Activated CD4-positive, alpha-beta T cell treated with anti-CD3 and anti-CD28 coated beads for 24 hours (primary cell): ENCODE data around the gene SMCO3.

Experiments
- DNase-seq, 2 donors: peaks; one replicate each; pipeline ENCODE4 v3.0.0-alpha.2; 2020; ENCODE audit warnings: low read depth in 2 of 2

SMCO3 gene

GRCh38 chr12:14814014-14814413, at the start of gene SMCO3:
Gene SMCO3 (minus strand): TSS chr12:14814182. CDS start chr12:14806680, 7,502 bp downstream.
- no peak for DNase-seq

DNA sequence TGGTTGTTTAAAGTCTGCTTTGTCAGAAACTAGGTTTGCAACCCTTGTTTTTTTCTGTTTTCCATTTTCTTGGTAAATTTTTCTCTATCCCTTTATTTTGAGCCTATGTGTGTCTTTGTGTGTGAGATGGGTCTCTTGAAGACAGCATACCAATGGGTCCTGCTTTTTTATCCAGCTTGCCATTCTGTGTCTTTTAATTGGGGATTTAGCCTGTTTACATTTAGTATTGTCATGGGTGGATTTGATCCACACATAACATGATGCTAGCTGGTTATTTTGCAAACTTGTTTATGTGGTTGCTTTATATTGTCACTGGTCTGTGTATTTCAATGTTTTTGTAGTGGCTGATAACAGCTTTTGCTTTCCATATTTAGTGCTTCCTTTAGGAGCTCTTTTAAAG, 46.5 kb upstream of the SMCO3 start:
- no peak for DNase-seq

GRCh38 chr12:14858513-14858912, 44.5 kb upstream of the SMCO3 start:
- no peak for DNase-seq

DNA sequence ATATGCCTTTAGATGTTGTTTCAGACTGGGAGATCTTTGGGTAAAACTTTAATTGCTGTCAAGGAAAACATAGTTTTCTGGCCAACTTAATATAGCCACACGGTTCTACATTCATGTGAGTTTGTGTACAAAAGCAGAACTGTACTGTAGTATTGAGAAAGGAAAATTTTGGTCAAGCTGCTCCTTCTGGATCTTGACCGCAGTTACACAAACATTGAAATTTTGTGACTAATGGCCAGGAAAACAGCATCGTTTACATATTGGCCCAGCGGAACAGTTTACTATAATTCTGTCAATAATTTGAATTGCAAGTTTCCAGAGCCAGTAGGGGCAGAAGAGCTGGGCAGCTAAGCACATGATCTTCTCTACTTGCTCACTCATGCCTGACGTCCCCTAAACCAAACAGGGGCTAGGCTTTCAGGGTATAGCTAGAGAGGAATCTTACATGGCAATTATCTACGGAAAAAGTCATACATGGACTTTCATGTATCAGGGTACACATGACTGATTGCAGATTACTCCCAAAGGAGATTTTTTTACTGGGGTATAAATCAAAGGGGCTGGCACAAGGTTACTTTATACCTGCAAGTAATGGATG, 40.7 kb upstream of the SMCO3 start:
- DNase-seq, result no peak

GRCh38 chr12:14853961-14854360, 40.0 kb upstream of the SMCO3 start:
- no peak for DNase-seq

GRCh38 chr12:14852880-14853279, 38.9 kb upstream of the SMCO3 start:
- DNase-seq, result no peak

DNA sequence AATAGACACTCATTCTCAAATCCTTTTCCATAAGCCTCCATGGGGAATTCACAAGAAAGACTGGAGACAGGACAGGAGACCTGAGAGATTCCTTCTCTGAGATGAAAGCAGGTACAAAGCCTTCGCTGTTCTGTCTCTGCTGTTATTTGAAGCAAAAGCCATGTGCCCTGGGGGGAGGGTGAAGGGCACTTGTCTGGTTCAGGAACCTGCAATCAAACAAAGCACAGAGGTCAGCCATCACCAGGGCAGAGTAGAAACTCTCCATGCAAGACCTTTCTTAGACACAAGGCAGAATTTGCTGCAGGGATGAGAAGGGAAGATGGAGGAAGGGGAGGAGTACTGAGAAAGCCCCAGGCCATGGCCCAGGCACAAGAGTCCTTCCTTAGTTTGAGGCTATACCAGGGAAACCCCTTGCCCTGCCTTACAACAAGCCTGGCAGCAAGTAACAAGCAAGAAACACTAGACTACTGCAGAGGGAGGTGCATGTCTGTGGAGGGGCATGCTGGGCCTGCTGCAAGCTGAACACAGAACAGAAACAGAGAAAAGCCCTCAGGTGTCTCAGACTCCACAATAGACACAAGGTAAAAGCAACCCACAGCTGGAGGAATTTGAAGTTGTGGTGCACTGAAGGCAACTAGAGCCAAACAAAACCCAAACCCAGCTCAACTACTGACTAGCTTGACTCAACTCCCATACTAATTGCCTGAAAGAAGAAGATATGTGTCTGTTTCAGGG, 37.1 kb upstream of the SMCO3 start:
- no peak for DNase-seq

GRCh38 chr12:14849661-14850060, 35.7 kb upstream of the SMCO3 start:
- no peak for DNase-seq

DNA sequence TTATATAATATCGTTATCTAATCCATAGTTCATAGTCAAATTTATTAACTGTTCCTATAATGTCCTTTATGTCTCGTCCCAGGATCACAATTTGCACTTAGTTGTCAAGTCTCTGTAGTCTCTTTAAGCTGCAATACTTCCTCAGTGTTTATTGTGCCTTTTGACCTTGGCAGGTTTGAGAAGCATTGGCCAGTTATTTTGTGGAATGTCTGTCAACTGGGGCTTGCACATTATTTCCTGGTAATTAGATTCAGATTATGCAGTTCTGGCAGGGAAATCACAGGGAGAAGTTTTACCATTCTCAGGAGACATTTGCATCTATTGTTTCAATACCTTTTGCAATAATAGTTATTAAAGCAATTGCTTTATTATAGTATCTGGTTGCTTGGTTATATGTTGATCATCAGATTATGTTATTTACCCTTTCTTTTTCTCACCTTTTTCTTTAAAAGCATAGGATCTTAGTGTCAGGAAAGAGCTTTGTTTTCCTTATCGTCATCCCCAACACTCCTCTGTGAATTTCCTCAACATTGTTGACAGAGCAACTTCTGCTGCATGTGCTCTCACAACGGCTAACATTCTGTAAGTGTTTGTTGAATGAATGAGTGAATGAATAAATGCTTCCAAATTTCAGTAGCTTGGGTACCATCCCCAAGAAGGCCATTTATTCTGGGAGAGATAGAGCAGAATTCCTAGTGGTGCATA, 33.0 kb upstream of the SMCO3 start:
- DNase-seq, result no peak

- no peak for DNase-seq
These were observed 32.1 kb upstream of the SMCO3 start for GRCh38 chr12:14846042-14846587.

- DNase-seq, result peak; percentile 3 to 25
These were observed 31.4 kb upstream of the SMCO3 start for GRCh38 chr12:14845350-14845750.

DNA sequence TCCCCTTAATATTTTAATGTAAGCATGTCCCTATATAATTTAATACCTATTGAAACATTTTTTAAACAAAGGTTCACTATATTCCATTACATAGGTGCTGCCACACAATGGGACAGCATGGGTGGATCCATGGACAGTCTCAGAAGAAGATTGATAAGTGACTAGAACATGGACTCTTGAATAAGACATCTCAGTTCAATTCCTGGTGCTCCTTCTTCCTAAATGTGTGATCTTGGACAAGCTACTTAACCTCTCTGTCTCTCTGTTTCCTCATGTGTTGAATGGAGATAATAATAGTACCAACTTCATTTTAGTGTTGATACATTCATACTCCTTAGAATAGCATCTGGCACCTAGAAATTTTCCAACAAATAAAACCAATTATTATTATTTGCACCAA, 30.4 kb upstream of the SMCO3 start:
- no peak for DNase-seq

- DNase-seq, result no peak
These were observed 29.5 kb upstream of the SMCO3 start, which contains the start of gene ART4 for GRCh38 chr12:14843425-14843887. Gene ART4 (minus strand): TSS chr12:14843526. CDS start chr12:14843113, 413 bp downstream.

DNA sequence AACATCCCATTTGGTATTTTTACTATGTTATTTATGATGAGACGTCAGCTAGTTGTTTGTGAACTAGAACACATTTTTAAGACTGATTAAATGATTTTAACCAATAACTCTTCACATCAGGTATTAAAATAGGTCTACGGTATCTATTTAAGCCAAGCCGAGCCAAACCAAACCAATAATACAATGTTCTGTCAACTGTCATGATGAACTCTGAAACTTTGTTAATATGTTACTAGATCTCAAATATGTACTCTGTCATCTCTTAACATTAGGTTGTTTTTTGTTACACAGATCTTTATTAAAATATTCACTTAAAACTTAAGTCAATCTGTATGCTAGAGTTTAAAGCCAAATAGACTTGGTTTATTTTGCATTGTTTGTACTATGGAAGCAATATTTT, 28.3 kb upstream of the SMCO3 start:
- DNase-seq, result no peak

- no peak for DNase-seq
These were observed 27.8 kb upstream of the SMCO3 start for GRCh38 chr12:14841761-14842160.

DNA sequence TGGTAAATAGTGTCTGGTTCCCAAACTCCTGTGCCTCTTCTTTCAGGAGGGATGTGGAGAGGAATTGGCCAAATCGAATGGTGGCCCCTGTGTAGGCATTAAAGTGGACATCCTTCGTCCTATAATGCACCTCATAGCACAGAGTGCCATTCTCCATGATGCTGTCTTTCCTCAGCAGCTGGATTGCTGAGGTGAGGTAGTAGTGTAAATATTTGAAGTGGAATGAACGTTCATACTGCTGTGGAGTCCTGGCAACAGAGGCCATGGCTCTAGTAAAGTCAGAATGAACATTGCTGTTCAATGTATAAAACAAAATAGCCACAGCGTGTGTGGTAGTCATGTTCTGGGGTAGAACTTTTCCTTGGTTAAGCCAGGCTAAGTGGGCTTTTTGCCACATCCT, 26.6 kb upstream of the SMCO3 start:
- DNase-seq, result no peak

DNA sequence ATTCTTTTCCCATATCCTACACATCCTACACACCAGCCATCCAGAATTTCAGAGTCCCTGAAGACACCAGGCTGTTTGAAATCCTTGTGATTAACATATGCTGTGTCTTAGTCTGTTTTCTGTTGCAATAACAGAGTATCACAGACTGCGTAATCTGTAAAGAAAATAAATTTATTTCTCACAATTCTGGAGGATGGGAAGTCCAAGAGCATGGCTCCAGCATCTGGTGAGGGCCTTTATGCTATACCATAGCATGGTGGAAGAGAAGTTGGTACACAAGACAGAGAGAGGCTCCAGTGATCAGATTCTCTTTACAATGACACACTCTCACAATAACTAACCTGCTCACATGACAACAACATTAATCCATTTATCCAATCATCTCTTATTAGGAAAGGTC, 25.3 kb upstream of the SMCO3 start:
- no peak for DNase-seq

DNA sequence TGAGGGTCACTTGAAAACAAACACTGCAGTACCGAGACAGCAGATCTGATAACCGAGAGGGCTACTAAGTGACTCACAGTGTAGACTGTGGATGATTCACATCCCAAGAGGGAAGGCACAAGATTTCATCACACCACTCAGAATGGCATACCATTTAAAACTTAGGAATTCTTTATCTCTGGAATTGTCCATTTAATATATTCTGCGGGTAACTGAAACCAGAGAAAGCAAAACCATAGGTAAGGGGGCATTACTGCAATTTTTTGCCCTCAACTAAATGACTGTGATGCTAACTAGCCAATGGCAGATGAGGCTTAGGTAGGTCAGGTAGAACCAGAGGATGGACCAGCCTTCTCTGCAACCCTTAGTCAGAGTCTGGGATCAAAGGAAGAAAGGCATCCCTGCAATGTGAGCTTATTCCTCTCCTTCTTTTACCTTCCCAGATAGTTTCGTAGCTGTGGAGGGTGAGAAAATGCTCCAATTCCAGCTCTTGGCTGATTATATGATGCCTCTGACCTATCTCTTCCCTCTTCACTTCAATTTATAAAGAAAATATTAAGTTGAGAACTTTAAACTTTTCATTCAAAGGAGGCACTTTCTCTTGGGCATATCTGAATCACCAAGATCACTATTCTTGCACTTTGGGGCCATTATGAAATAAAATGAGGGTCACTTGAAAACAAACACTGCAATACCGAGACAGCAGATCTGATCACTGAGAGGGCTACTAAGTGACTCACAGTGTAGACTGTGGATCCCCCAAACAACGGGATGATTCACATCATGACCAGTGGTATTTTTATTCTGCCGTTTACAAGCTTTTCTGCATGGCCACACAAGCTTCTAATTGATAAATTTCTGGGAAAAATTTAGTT, 22.6 kb upstream of the SMCO3 start:
- no peak for DNase-seq

DNA sequence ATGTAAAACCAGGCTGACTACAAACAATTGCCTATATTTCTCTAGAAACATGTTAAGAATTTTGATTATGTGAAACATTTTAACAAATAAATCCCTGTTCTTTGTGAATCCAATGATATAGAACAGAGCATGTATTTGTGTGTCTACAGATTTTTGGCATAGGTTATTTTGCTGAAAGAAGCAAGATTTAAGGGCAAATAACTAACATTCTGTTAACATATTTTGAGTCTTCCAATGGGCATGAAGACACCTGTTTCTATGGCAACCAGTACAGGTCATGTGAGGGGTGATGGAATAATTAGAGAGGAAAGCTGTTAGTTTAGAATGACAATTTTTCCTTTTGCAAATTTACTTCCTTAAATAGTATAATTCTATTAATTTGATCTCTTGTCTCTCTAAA, 20.5 kb upstream of the SMCO3 start:
- no peak for DNase-seq

DNA sequence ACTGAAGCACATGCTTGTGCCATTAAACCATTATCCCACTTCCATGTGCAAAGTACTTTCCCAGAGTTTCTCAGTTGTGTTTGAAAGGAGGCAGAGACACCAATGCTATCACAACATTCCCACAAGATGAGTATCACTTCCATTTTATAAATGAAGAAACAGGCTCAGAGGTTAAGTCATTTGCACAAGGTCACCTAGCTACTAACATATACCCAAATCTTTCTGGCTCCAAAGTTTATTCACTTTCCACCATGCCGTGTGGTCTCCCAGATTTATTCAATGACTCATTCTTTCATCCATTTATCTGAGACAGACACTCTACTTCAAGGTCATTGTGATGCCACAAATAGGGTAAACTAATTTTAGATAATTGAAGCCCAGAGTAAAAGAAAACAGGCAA, 20.0 kb upstream of the SMCO3 start:
- no peak for DNase-seq

- DNase-seq, result no peak
These were observed 19.4 kb upstream of the SMCO3 start for GRCh38 chr12:14833336-14833735.

DNA sequence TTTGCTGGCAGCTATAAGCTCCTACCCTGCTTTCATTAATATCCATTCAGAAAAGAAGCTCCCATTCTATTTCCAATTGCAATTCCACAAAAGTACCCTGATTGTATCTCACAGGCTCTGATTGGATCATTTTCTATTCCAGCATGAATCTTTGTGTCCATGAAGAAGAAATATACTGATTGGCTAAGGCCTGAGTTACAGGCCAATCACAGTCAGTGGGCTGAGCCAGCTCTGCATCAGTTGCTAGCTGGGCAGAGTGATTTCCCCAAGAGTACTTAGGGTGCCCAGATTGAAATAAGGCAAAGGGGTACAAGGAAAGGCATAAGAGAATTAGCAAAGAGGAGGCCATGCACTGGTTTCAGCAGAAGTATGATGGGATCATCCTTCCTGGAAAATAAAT, 14.9 kb upstream of the SMCO3 start:
- no peak for DNase-seq
